Heart right ventricle (tissue), 16 donors: ENCODE data around the gene KLF13. TPM values are rescaled to one million over a fixed set of nuclear protein-coding genes. Genes with fewer than 3 reads are reported as not detected.

ENCODE experiments used
- ATAC-seq, 8 donors: fragments of 200-7000 bp; cut with Tn5 transposase; one replicate each; pipeline ENCODE4 v1.9.1; 2020; ENCODE audit warnings: mild to moderate bottlenecking in 8 of 8, moderate library complexity in 8 of 8, moderate number of reproducible peaks in 1 of 8
- DNase-seq, 2 donors: peaks; one replicate each; pipeline ENCODE4 v3.0.0-alpha.2; 2020
- H3K27ac ChIP-seq, 10 donors: fragments of 200-600 bp; sonication (generic) in 2 of 10; one replicate each; pipeline versions ENCODE4 v1.5.0 to v1.8.0; 2020 to 2022; ENCODE audit warnings: mild to moderate bottlenecking in 3 of 10
- H3K27me3 ChIP-seq, 7 donors: fragments of 200-600 bp; one replicate each; pipeline ENCODE4 v1.8.0; 2021 to 2022; ENCODE audit warnings: mild to moderate bottlenecking in 2 of 7
- H3K36me3 ChIP-seq, 9 donors: fragments of 200-600 bp; sonication (generic) in 1 of 9; one replicate each; pipeline versions ENCODE4 v1.5.0 to v1.8.0; 2020 to 2022; ENCODE audit warnings: mild to moderate bottlenecking in 2 of 9
- H3K4me1 ChIP-seq, 9 donors: fragments of 200-600 bp; sonication (generic) in 1 of 9; one replicate each; pipeline versions ENCODE4 v1.5.0 to v1.8.0; 2020 to 2022; ENCODE audit warnings: mild to moderate bottlenecking in 4 of 9
- H3K4me3 ChIP-seq, 10 donors: fragments of 200-600 bp; sonication (generic) in 2 of 10; one replicate each; pipeline versions ENCODE4 v1.5.0 to v1.8.0; 2020 to 2022; ENCODE audit warnings: mild to moderate bottlenecking in 7 of 10, moderate library complexity in 2 of 10
- H3K9me3 ChIP-seq, 11 donors: fragments of 200-600 bp in 10 of 11; sonication (generic) in 2 of 11; one replicate each; pipeline versions ENCODE4 v1.5.0 to v1.8.0; 2013 to 2022; ENCODE audit warnings: mild to moderate bottlenecking in 2 of 11, control low read depth in 1 of 11, moderate library complexity in 1 of 11
- CTCF ChIP-seq, 9 donors: fragments of 200-600 bp; sonication (generic) in 2 of 9; IDR thresholded peaks; one replicate each; pipeline versions ENCODE4 v1.5.0 to v1.8.0; 2021 to 2022; ENCODE audit warnings: antibody characterized with exemption in 9 of 9, mild to moderate bottlenecking in 5 of 9, moderate library complexity in 1 of 9
- WGBS, 2 donors: extraction: QIAGEN DNeasy Blood & Tissue Kit; methylation state at CpG; one replicate each; pipeline ENCODE4 v1.1.7; 2013; ENCODE audit warnings: inconsistent platforms in 1 of 2; 5-methylcytosine and 5-hydroxymethylcytosine counted together
- intact Hi-C, 10 donors: fragments of 100-400 bp; cut with DNase I; formaldehyde crosslinking; loops; one replicate each; pipeline versions ENCODE4 v1.11.1 to v1.14.2; 2022
- polyA plus RNA-seq, 2 donors: library from polyadenylated mRNA; stranded (reverse); fragments of 200-250 nt; gene quantifications; one replicate each; pipeline ENCODE4 v1.2.3, GENCODE V29; 2013
- total RNA-seq, 10 donors: library from RNA; stranded (reverse); fragmentation: NEBNext Ultra II Directional in 3 of 10; extraction: Animal tissue kit (Norgen Biotek cat#: 25700) in 3 of 10; gene quantifications; one replicate each; pipeline versions ENCODE4 v1.2.1 to v1.2.4, GENCODE V29; 2021 to 2023
- donor health status: Arrhythmogenic right ventricular cardiomyopathy.
- donor health status: ischemic (EF 13 %, LVEDD 7.1; RV severe dilation, severe dysfunction).
- donor health status: healthy with polysubstance abuse.
- donor health status: DM: no; HTN: yes; CAD: no.
- donor health status: DM: no; HTN: no; CAD: no.
- donor health status: ischemic (EF 25% LVEDD 6.9; RV normal size, moderate dysfunction).
- donor health status: ischemic (EF 25% LVEDD 5.7; RV mildly dilated, moderate dysfunction).
- donor health status: healthy.
- donor health status: DM: yes; HTN: yes; CAD: no.
- donor health status: Ischemic cardiomyopathy.
- donor health status: ischemic (EF 35%, LVEDD 5.7; RV mildly dilated, moderate dysfunction).
- donor health status: nonischemic (EF 11% LVEDD 7.7; RV severe dilation, severe dysfunction).
- donor health status: DM: yes; HTN: yes; CAD: no.
- donor health status: PGD.
- donor health status: ischemic (EF 29% LVEDD 5.4; RV normal size, mild dysfunction).
- donor health status: nonischemic (EF 23%, LVEDD 6.1; RV moderate dilation, normal function).

KLF13 gene
- total and polyA plus RNA-seq, 12 donors = 28.4 to 101 (median 45.0) TPM

- Histone ChIP-seq H3K4me1 (peaks cover 45 to 100% (median 97%) of the 10 kb centered on the region in 9 donors), H3K4me3 (no peak overlapping the region), H3K27ac (peak overlapping the region in 6 of 10 donors; percentile 26 to 96 (median 88)), H3K27me3 (no peaks in the 10 kb centered on the region), H3K9me3 (peaks cover 0 to 5% (median 0%) of the 10 kb centered on the region in 11 donors), H3K36me3 (peaks cover 0 to 30% (median 8%) of the 10 kb centered on the region in 9 donors)
- TF ChIP-seq CTCF (IDR thresholded peaks at IDR 0.05) = no peak
- intact Hi-C loops = loop anchor here in 4 of 10 donors (5.0 to 10.0 kb wide), 3 partner anchors 42 to 118 kb away; partner anchors contain the start of gene KLF13 (in 2 of the 4)
- ATAC-seq = no peak
- 78 to 91% methylated on average over 1 of the region's 1 CpG for WGBS, 2 donors
- DNase-seq = no peak
These were observed 43.1 kb downstream of the KLF13 start for GRCh38 chr15:31369727-31370126.

GRCh38 chr15:31371520-31372240 lies 45.0 kb downstream of the KLF13 start:
- no peak for TF ChIP-seq CTCF (IDR thresholded peaks at IDR 0.05)
- peaks cover 0 to 5% (median 0%) of the 10 kb centered on the region in 11 donors for H3K9me3 ChIP-seq
- no peaks in the 10 kb centered on the region for H3K27me3 ChIP-seq
- 97% methylated on average over 38 of the region's 38 CpGs for WGBS, 2 donors
- no peak overlapping the region for H3K4me3 ChIP-seq
- DNase-seq (peak in 1 of 2 donors; percentile 4), ATAC-seq (no peak)
- H3K27ac ChIP-seq = peak overlapping the region in 9 of 10 donors; percentile 36 to 82 (median 60)
- H3K36me3 ChIP-seq = peaks cover 0 to 50% (median 8%) of the 10 kb centered on the region in 9 donors
- intact Hi-C loops = no loop called here
- H3K4me1 ChIP-seq = peaks cover 36 to 100% (median 92%) of the 10 kb centered on the region in 9 donors

GRCh38 chr15:31372635-31373091 lies 46.0 kb downstream of the KLF13 start:
- 44% methylated on average over 14 of the region's 14 CpGs for WGBS, 2 donors
- Histone ChIP-seq H3K9me3 (peaks cover 0 to 5% (median 0%) of the 10 kb centered on the region in 11 donors), H3K27ac (peak overlapping the region in 9 of 10 donors; percentile 36 to 82 (median 60)), H3K4me3 (no peak overlapping the region), H3K27me3 (no peaks in the 10 kb centered on the region), H3K36me3 (peaks cover 0 to 58% (median 8%) of the 10 kb centered on the region in 9 donors), H3K4me1 (peaks cover 29 to 99% (median 85%) of the 10 kb centered on the region in 9 donors)
- intact Hi-C loops = no loop called here
- peak; percentile 70 to 88 (median 82) for ATAC-seq
- DNase-seq = peak; percentile 79 to 89
- TF ChIP-seq CTCF (IDR thresholded peaks at IDR 0.05) = no peak

GRCh38 chr15:31373096-31373865 lies 46.6 kb downstream of the KLF13 start:
- WGBS, 2 donors = 75 to 78% methylated on average over 23 of the region's 23 CpGs
- Histone ChIP-seq H3K27me3 (no peaks in the 10 kb centered on the region), H3K36me3 (peaks cover 0 to 63% (median 8%) of the 10 kb centered on the region in 9 donors), H3K4me3 (no peak overlapping the region), H3K4me1 (peaks cover 22 to 99% (median 80%) of the 10 kb centered on the region in 9 donors), H3K27ac (peak overlapping the region in 9 of 10 donors; percentile 36 to 82 (median 60)), H3K9me3 (peaks cover 0 to 5% (median 0%) of the 10 kb centered on the region in 11 donors)
- ATAC-seq = peak in 1 of 8 donors; percentile 9
- no peak for TF ChIP-seq CTCF (IDR thresholded peaks at IDR 0.05)
- intact Hi-C loops = no loop called here
- DNase-seq = peak in 1 of 2 donors; percentile 4
